GM18858 (cell line): ENCODE measurements around the gene EID2B.

Experiments used
- ATAC-seq: cut with Tn5 transposase; IDR thresholded peaks from one replicate; pipeline ENCODE4 v1.9.1; 2021; ENCODE audit not compliant: unreplicated experiment

EID2B gene

DNA sequence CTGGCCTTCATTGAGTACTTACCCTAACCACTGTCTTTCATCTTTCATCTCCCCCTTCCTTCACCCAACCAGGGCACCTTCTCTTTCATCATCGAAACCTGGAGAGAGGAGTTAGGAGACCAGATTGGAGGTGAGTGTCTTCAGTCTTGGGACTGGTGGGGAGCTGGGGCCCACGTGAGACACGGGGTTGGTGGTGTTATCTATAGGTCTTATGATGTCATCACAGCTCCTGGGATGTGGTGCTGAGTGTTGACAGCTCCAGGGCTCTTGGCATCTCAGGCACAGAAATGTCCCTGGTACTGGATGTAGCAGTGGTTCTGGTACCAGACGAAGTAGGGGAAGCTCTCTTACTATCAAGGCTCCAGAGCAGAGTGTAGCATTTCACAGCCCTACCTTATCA is 32.1 kb downstream of the EID2B start:
- ATAC-seq = no peak

DNA sequence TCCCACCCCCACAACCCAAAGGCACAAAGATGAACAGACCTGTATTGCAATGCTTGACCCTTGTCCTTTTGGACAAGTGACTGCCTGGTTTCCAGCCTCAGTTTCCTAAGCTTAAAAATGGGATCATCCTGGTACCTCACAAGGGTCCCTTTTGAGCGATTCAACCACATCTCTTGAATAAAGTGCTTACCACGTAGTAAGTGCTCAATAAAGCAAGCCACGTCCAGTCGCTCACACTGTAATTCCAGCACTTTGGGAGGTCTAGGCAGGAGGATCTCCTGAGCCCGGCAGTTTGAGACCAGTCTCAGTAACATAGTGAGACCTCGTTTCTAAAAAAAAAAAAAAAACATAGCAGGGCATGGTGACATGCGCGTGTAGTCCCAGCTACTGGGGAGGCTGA is 32.7 kb downstream of the EID2B start:
- no peak for ATAC-seq

DNA sequence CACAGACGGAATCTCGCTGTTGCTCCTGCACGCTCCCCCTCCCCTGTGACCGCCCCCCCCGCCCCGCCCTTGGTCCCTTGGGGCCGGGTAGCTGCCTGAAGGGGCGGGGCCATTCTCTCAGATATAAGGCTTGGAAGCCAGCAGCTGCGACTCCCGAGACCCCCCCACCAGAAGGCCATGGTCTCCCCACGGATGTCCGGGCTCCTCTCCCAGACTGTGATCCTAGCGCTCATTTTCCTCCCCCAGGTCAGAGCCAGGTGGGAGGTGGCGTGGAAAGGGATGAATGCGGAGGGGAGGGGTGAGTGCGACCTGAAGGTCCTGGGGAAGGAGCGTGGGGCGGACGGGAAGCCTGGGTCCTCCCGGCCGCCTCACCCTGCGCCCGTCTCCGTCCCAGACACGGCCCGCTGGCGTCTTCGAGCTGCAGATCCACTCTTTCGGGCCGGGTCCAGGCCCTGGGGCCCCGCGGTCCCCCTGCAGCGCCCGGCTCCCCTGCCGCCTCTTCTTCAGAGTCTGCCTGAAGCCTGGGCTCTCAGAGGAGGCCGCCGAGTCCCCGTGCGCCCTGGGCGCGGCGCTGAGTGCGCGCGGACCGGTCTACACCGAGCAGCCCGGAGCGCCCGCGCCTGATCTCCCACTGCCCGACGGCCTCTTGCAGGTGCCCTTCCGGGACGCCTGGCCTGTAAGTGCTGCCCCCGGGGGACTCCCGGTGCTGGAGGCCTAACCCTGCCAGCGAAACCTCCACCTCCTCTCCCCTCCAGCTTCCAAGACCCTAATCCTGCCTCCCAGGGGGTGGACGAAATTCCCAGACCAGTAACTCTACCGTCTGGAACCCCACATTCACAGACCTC is 33.6 kb downstream of the EID2B start, which contains the start of gene DLL3:
Gene DLL3, plus strand, starts transcription at position 150 of the 845 bp plus-strand sequence. Its CDS starts 28 bp downstream, at position 178.
- ATAC-seq = no peak

DNA sequence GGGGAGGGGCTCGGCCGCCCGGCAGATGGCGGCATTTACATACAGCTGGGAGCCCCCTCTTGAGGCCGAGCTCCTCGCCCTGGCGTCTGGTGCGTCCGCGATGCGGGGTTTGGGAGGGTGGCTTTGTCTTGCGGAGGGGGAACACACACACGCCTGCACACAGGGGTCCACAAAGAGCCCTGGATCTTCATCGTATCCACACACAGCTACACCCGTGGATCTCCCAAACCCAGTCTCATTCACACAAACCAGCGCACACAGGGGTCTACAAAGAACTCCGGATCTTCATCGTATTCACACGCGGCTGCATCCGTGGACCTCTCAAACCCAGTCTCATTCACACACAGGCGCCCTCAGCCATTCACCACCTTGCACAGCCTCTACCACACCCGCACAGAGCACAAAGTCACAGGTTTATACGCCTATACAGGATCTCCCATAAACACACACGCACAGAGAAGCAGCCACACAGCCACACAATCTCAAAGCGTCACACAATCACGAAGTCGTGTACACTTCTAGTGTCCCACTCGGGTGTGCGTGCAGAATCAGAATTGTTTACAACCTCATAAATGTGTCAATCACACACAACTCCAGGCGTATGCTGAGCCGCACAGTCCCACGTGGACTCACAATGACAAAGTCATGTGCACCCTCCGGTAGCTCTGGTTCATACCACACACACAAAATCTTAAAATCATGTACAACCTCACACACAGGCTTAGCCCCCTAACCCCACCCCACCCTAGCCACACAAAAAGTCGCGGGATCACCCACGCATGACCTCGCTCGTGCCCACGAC is 34.5 kb downstream of the EID2B start:
- ATAC-seq = no peak

DNA sequence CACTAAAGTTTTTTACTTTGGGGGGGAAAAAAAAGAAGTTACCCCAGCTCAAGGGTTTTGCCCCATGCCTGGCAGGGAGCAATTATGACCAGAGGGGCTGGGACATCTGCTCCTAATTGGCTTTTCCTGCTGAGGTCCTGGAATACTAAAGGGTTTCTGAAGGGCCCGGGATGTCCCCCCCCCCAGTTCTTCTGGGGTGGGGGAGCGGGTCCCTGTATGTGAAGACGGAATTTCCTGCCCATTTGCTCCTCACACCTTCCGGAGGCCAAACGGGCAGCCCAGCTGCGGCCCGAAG is 35.0 kb downstream of the EID2B start:
- no peak for ATAC-seq

DNA sequence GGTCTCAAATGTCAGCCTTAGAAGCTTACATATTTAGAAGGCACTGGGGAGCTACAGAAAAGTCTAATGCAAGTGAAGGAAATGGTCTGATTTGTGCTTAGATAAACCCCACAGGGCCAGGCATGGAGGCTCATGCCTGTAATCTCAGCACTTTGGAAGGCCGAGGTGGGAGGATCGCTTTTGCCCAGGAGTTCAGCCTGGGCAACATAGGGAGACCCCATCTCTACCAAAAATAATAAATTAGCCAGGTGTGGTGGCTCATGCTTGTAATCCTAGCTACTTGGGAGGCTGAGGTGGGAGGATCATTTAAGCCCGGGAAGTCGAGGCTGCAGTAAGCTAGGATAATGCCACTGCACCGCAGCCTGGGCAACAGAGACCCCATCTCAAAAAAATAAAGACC is 36.6 kb downstream of the EID2B start:
- no peak for ATAC-seq

DNA sequence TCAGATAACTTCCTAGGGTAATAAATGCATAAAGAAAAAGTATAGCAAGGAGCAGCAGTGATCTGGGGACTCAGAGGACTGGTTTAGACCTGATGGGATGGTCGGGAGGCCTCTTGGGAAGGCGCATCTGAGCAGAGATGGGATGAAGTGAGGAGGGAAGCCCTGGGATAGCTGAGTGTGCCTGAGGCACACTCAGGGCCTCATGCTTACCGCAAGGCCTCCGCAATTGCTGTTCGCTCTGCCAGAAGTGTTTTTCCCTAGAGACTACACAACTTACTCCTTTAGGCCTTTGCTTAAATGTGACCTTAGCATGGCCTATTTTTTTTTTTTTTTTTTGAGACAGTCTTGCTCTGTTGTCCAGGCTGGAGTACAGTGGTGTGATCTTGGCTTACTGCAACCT is 38.0 kb downstream of the EID2B start:
- ATAC-seq = no peak

DNA sequence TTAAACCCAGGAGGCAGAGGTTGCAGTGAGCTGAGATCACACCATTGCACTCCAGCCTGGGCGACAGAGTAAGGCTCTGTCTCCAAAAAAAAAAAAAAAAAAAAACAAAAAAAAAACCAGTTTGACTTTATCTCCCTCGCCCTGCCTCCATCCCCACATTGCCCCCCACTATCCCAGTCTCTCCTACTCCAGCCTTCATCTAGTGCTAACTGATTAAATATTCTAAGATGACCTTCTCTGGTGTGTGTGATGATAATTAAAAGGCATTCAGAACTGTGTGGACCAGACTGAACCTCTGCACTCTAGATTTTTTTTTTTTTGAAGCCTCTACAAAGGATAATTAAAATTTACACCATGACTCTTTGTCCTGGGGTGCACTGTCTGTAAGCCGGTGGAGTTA is 39.9 kb downstream of the EID2B start:
- no peak for ATAC-seq

DNA sequence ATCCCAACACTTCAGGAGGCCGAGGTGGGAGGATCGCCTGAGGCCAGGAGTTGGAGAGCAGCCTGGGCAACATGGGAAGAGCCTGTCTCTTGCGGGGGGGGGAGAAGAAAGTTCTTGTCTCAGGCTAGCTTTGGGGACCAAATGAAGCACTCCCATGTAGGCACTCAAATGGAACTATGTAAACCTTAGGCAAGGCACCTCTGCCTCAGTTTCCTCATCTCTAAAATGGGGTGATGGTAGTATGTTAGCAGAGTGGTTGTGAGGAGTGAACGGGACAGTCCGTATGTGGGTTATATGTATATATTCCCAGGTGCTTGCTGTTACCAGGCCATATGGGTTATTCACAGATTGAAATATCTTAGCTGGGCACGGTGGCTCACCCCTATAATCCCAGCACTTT is 40.4 kb downstream of the EID2B start:
- ATAC-seq = no peak

DNA sequence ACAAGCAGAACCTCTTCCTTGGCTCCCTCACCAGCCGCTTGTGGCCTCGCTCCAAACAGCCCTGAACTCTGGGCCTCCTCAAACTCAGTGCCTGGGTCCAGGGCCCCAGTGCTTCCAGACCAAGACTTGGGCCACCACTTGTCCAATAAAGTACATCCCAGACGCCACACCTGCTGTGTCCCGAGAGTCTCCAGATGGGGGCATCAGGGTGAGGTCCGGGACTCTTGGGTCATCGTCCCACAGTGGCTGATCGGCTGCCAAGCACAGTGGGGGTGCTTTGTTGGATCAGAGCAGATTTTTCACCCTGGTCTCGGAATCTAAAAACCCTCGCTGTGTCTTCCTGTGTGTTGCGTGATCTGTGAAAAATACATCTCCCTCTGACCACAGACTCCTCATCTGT is 42.9 kb downstream of the EID2B start:
- no peak for ATAC-seq

DNA sequence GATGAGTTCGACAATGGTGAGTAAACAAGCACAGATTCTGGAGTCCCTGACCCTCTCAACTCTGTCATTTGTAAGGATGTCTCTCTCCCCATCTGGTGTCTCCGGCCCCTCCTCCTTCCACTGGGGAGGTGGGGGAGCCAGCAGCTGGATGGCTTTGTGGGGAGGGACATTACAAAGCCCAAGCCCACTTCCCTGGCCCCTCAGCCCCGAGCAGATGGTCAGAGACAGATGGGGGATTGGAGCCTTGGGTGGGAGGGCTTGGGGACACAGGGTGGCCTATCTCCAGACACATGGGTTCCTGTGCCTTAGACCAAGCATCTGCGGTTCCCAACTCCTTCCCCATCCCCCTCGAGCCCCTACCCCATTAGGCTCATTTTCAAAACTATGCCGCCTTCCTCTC is 49.5 kb downstream of the EID2B start:
- ATAC-seq = no peak

DNA sequence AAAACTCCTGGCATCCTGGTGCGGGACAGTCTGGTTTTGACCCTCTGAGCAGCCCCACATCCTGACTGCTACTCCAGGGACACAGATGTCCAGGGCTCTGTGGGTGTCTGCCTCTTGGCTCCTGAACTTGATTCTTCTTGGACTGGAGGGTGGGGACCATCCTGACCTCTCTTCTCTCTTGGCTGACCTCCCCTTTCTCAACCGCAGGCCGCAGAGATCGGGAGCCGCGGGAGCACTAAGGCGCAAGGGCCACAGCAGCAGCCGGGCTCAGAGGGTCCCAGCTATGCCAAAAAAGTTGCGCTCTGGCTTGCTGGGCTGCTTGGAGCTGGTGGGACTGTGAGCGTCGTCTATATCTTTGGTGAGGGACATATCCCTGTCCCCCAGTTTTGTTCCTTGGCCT is 51.0 kb downstream of the EID2B start:
- ATAC-seq = no peak

DNA sequence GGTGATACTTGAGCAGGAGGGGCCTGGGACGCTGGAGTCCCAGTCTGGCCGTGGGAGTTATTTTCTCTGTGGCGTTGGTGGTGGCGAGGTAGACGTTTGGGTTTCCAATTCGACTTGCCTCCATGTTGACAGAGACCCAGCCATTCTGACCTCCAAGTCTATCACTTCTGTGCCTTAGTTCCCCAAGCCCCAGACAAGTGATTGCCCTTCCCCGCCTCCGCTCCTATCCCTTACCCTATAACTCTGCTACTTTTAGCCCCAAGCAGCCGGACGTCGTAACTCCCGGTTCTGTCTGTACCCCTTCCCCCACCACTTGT is 51.5 kb downstream of the EID2B start:
- ATAC-seq = no peak
